Cardiac muscle cell (in vitro differentiated cells and primary cell): ENCODE measurements around the gene AGRN. TPM values are rescaled to one million over a fixed set of nuclear protein-coding genes. Genes with fewer than 3 reads are reported as not detected.
"Not testable (repeated sequence)": the region's sequence is repeated elsewhere in the genome, so short reads cannot be mapped to it uniquely, and the experiment has no call there.

Experiments used
- DNase-seq, 2 donors: peaks; one replicate each; pipeline versions ENCODE4 v3.0.0 to v3.0.0-alpha.2; 2010 to 2017; ENCODE audit warnings: low read depth in 1 of 2, low spot score in 1 of 2
- H3K27ac ChIP-seq: fragments of 200-600 bp; sonication (generic); 2 replicates; pipeline ENCODE4 v1.5.1; 2016
- H3K27me3 ChIP-seq: fragments of 200-600 bp; sonication (generic); 2 replicates; pipeline ENCODE4 v1.6.0; 2016; ENCODE audit warnings: control low read depth
- H3K36me3 ChIP-seq: fragments of 200-600 bp; sonication (generic); 2 replicates; pipeline ENCODE4 v1.5.1; 2016; ENCODE audit warnings: control low read depth
- H3K4me1 ChIP-seq: fragments of 200-600 bp; sonication (generic); 2 replicates; pipeline ENCODE4 v1.8.1; 2017; ENCODE audit warnings: low read depth, mild to moderate bottlenecking, mixed run types
- H3K4me3 ChIP-seq: fragments of 200-600 bp; sonication (generic); 2 replicates; pipeline ENCODE4 v1.5.1; 2016; ENCODE audit warnings: mild to moderate bottlenecking
- H3K9me3 ChIP-seq: fragments of 200-600 bp; sonication (generic); 2 replicates; pipeline ENCODE4 v1.5.1; 2017; ENCODE audit warnings: low read depth, mild to moderate bottlenecking, control low read depth
- polyA plus RNA-seq: library from polyadenylated mRNA; unstranded; fragments of >200 nt; fragmentation: Nextera tagmentation; extraction: Ambion mirVana; gene quantifications from 2 replicates; pipeline ENCODE4 v1.2.1, GENCODE V29; 2016
- total RNA-seq: library from RNA; depleted of rRNA; stranded (reverse); fragments of >200 nt; gene quantifications from 2 replicates; pipeline ENCODE4 v1.2.3, GENCODE V29; 2016
- TF ChIP-seq, protein P1 (sequence below): IDR thresholded peaks from 2 replicates; pipeline ENCODE4 v1.5.1; 2012; ENCODE audit warnings: low read depth, mild to moderate bottlenecking, low read length

AGRN gene
- total and polyA plus RNA-seq, 2 experiments from 2014 or later = 23.5 to 154 TPM

DNA sequence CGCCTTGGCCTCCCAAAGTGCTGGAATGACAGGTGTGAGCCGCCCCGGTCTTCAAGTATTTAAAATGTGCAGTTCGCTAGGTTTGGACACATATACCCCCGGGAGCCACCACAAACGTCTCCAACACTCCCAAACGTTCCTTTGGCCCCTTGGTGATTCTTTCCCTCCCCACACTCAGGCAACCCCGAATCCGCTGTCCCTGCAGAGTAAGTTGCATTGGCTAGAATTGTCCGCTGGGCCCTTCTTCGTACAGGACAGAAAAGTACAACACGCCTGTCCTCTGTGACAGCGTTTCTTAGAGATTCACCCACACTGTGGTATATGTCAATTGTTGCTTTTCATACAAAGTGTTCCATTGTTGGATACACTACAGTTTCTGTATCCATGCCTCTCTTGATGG lies 34.8 kb upstream of the AGRN start:
- H3K27me3 ChIP-seq = peaks cover 63% of the 10 kb centered on the region

GRCh38 chr1:988061-988460 lies 31.9 kb upstream of the AGRN start:
- H3K4me1 ChIP-seq, H3K36me3 ChIP-seq, H3K4me3 ChIP-seq, DNase-seq, H3K27ac ChIP-seq, H3K9me3 ChIP-seq: not testable (repeated sequence)
- H3K27me3 ChIP-seq = peaks cover 70% of the 10 kb centered on the region

More for the DNA sequence above, 34.8 kb upstream of the AGRN start:
- Histone ChIP-seq H3K4me3 (no peak overlapping the region), H3K4me1 (peaks cover 3% of the 10 kb centered on the region), H3K36me3 (no peaks in the 10 kb centered on the region), H3K9me3 (no peaks in the 10 kb centered on the region), H3K27ac (no peak overlapping the region)
- no peak for DNase-seq
- TF ChIP-seq, protein P1, sequence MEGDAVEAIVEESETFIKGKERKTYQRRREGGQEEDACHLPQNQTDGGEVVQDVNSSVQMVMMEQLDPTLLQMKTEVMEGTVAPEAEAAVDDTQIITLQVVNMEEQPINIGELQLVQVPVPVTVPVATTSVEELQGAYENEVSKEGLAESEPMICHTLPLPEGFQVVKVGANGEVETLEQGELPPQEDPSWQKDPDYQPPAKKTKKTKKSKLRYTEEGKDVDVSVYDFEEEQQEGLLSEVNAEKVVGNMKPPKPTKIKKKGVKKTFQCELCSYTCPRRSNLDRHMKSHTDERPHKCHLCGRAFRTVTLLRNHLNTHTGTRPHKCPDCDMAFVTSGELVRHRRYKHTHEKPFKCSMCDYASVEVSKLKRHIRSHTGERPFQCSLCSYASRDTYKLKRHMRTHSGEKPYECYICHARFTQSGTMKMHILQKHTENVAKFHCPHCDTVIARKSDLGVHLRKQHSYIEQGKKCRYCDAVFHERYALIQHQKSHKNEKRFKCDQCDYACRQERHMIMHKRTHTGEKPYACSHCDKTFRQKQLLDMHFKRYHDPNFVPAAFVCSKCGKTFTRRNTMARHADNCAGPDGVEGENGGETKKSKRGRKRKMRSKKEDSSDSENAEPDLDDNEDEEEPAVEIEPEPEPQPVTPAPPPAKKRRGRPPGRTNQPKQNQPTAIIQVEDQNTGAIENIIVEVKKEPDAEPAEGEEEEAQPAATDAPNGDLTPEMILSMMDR = no peak

DNA sequence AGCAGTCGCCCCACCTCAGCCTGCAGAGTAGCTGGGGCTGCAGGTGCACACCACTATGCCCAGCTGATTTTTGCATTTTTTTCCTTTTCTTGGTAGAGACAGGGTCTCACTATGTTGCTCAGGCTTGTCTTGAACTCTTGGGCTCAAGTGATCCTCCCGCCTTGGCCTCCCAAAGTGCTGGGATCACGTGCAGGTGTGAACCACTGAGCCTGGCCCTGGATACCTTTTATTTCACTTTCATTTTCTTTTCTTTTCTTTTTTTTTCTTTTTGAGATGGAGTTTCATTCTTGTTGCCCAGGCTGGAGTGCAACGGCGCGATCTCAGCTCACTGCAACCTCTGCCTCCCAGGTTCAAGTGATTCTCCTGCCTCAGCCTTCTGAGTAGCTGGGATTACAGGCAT lies 28.6 kb upstream of the AGRN start:
- H3K27ac ChIP-seq, DNase-seq, H3K4me1 ChIP-seq, H3K36me3 ChIP-seq, H3K4me3 ChIP-seq, H3K9me3 ChIP-seq: not testable (repeated sequence)
- H3K27me3 ChIP-seq = peaks cover 64% of the 10 kb centered on the region

GRCh38 chr1:991895-992294 lies 28.0 kb upstream of the AGRN start:
- no peak overlapping the region for H3K4me3 ChIP-seq
- H3K9me3 ChIP-seq = no peaks in the 10 kb centered on the region
- no peak overlapping the region for H3K27ac ChIP-seq
- DNase-seq = no peak
- TF ChIP-seq, protein P1 = no peak
- peaks cover 61% of the 10 kb centered on the region for H3K27me3 ChIP-seq
- no peaks in the 10 kb centered on the region for H3K36me3 ChIP-seq
- H3K4me1 ChIP-seq = no peaks in the 10 kb centered on the region

DNA sequence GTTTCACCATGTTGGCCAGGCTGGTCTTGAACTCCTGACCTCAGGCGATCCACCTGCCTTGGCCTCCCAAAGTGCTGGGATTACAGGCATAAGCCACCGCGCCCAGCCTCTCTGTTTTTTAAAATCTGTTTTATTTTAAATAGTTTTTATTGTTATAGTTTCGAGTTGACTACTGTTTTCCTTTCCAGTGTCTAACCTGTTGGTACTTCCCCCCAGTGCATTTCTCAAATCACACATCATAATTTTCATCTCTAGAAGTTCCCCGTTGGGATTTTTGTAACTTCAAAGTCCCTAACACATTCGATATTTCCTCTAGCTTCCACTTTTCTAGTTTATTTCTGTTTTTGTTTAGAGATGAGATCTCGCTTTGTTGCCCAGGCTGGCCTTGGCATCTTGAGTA lies 27.6 kb upstream of the AGRN start:
- Histone ChIP-seq H3K9me3 (no peaks in the 10 kb centered on the region), H3K36me3 (no peaks in the 10 kb centered on the region), H3K4me3 (no peak overlapping the region), H3K4me1 (no peaks in the 10 kb centered on the region), H3K27ac (no peak overlapping the region), H3K27me3 (peaks cover 64% of the 10 kb centered on the region)
- DNase-seq = no peak
- TF ChIP-seq, protein P1 = no peak

GRCh38 chr1:993379-993995 lies 26.4 kb upstream of the AGRN start:
- TF ChIP-seq, protein P1 = no peak
- peaks cover 67% of the 10 kb centered on the region for H3K27me3 ChIP-seq
- H3K27ac ChIP-seq = no peak overlapping the region
- H3K36me3 ChIP-seq = no peaks in the 10 kb centered on the region
- no peak overlapping the region for H3K4me3 ChIP-seq
- H3K9me3 ChIP-seq = no peaks in the 10 kb centered on the region
- DNase-seq = no peak
- no peaks in the 10 kb centered on the region for H3K4me1 ChIP-seq

GRCh38 chr1:994546-994945 lies 25.4 kb upstream of the AGRN start:
- H3K36me3 ChIP-seq, DNase-seq, H3K27ac ChIP-seq, H3K4me3 ChIP-seq, H3K9me3 ChIP-seq, H3K4me1 ChIP-seq: not testable (repeated sequence)
- H3K27me3 ChIP-seq = peaks cover 69% of the 10 kb centered on the region
